ENCODE data around the gene PSMG3. TPM values are rescaled to one million over a fixed set of nuclear protein-coding genes. Genes with fewer than 3 reads are reported as not detected.

PSMG3 gene
- total and polyA plus RNA-seq, 8 donors, result 19.8 to 31.2 (median 25.1) TPM

GRCh38 chr7:1558181-1558811 lies 11.5 kb downstream of the PSMG3 start:
- Histone ChIP-seq H3K4me3 (no peak overlapping the region), H3K4me1 (peaks cover 5 to 9% of the 10 kb centered on the region in 2 donors), H3K27me3 (peaks cover 0 to 5% of the 10 kb centered on the region in 2 donors), H3K9me3 (no peaks in the 10 kb centered on the region), H3K27ac (no peak overlapping the region), H3K36me3 (no peaks in the 10 kb centered on the region)
- ATAC-seq (no peak), DNase-seq (peak in 1 of 4 donors; percentile 63)
- no peak for TF ChIP-seq CTCF (IDR thresholded peaks at IDR 0.05)
- intact Hi-C loops (cut with DNase I), result no loop called here

DNA sequence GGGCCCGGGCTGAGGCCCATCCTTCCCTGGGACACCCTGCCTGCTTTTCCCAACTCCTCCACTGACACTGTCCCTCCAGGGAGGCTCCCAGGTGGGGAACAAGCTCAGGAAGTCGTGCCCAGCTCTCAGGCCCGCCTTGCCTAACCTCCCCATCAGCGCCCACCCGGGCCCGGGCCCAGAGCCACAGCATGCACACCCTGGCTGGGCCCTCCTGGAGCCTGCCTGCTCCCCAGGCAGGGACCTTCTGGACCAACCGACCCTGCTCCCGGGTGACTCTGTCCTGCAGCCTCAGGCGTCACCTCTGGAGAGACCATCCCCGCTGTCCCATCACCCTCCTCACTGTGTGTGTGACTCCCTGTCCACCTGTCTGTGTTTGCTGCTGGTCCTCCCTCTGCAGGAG lies 12.1 kb downstream of the PSMG3 start:
- no peak overlapping the region for H3K4me3 ChIP-seq
- H3K4me1 ChIP-seq, result peaks cover 5 to 9% of the 10 kb centered on the region in 2 donors
- ATAC-seq (no peak), DNase-seq (no peak)
- TF ChIP-seq CTCF (IDR thresholded peaks at IDR 0.05), result no peak
- intact Hi-C loops (cut with DNase I), result no loop called here
- H3K9me3 ChIP-seq, result no peaks in the 10 kb centered on the region
- H3K27ac ChIP-seq, result no peak overlapping the region
- peaks cover 0 to 5% of the 10 kb centered on the region in 2 donors for H3K27me3 ChIP-seq
- H3K36me3 ChIP-seq, result no peaks in the 10 kb centered on the region

DNA sequence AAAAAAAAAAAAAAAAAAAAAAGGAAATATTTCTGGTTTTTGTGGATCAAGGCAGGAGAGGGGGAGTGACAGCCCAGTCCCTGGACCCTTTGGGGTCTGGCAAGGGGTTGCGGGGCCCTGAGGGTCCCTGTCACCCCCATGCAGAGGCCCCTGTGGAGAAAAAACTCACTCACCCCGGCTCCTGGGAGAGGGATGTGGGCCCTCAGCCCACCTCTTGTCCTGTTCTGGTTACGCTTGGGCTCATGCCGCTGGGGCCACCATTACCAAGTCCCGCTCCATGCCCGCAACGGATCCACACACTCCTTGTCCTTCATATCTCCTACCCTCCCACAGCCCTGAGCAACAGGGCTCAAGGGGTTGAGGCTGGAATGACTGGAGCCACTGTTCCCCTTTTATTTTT lies 12.8 kb downstream of the PSMG3 start:
- H3K36me3 ChIP-seq, result no peaks in the 10 kb centered on the region
- H3K4me3 ChIP-seq, result no peak overlapping the region
- intact Hi-C loops (cut with DNase I), result no loop called here
- peaks cover 5 to 9% of the 10 kb centered on the region in 2 donors for H3K4me1 ChIP-seq
- no peak for TF ChIP-seq CTCF (IDR thresholded peaks at IDR 0.05)
- H3K9me3 ChIP-seq, result no peaks in the 10 kb centered on the region
- DNase-seq (peak in 1 of 4 donors; percentile 41), ATAC-seq (no peak)
- no peak overlapping the region for H3K27ac ChIP-seq
- peaks cover 0 to 5% of the 10 kb centered on the region in 2 donors for H3K27me3 ChIP-seq

DNA sequence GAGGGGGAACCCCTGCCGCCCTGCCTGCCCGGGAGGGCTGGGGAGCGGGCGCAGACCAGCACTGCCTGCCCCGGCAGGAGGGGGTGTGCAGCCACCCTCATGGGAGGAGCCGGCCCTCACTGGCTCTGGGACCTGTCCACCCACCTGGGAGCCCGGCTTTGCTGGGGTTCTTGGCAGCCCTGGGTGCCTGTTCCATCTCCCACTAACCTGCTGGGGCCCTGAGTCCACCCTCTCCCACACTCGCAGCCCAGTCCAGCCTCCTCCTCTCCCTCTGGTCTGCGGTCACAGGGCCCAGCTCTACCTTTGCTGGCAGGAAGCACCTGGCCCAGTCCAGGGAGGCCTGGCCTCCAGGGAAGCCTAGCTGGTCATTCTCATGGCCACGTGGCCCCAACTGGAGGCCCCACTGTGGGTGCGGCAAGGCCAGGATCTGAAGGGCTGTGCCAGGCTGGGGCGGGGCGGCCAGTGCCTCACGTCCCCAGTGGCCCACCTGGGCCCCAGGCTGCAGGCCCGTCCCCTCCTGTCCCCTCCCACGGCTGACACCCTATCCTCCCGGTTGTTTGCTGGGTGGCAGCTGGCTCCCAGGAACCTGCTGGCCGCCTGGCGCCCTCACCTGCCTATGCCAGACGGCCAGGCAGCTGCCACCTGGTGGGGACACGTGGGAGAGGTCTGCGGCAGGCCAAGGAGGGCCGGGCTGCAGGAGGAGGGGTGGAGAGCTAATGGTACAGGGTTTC lies 13.9 kb downstream of the PSMG3 start, which contains the start of gene TMEM184A:
TSS of gene TMEM184A (minus strand) at position 393 of the 731 bp plus-strand sequence. CDS start 721 bp downstream, outside the sequence.
- no peaks in the 10 kb centered on the region for H3K27me3 ChIP-seq
- H3K9me3 ChIP-seq, result no peaks in the 10 kb centered on the region
- peak within 1 kb of the TSS in 1 of 2 donors; percentile 21 for H3K4me3 ChIP-seq
- peaks cover 5 to 9% of the 10 kb centered on the region in 2 donors for H3K4me1 ChIP-seq
- intact Hi-C loops (cut with DNase I), result no loop called here
- ATAC-seq, result peak; percentile 92
- peak in 3 of 4 donors; percentile 73 to 92 (median 77) for DNase-seq
- H3K27ac ChIP-seq, result peak within 1 kb of the TSS in 1 of 2 donors; percentile 38
- peak; percentile 22 to 42 for TF ChIP-seq CTCF (IDR thresholded peaks at IDR 0.05)
- H3K36me3 ChIP-seq, result no peaks in the 10 kb centered on the region
